Stomach (tissue), 9 donors: ENCODE measurements around the gene IQCE. TPM values are rescaled to one million over a fixed set of nuclear protein-coding genes. Genes with fewer than 3 reads are reported as not detected.

Experiments used
- DNase-seq, 2 donors: peaks; one replicate each; pipeline versions ENCODE4 v3.0.0 to v3.0.0-alpha.2; 2013 to 2019
- H3K27ac ChIP-seq, 5 donors: fragments of 200-600 bp in 4 of 5; sonication (generic) in 4 of 5; one replicate each; pipeline ENCODE4 v1.5.1; 2013 to 2019; ENCODE audit warnings: mild to moderate bottlenecking in 1 of 5, moderate library complexity in 1 of 5
- H3K27me3 ChIP-seq, 3 donors: fragments of 200-600 bp; sonication (generic); one replicate each; pipeline ENCODE4 v1.5.1; 2017 to 2019; ENCODE audit warnings: mixed run types in 1 of 3
- H3K36me3 ChIP-seq, 4 donors: fragments of 200-600 bp; sonication (generic); 1 replicate in 3 of 4; 2 replicates in 1 of 4; pipeline ENCODE4 v1.5.1; 2016 to 2019
- H3K4me1 ChIP-seq, 4 donors: fragments of 200-600 bp; sonication (generic); one replicate each; pipeline ENCODE4 v1.5.1; 2016 to 2019
- H3K4me3 ChIP-seq, 4 donors: fragments of 200-600 bp; sonication (generic) in 3 of 4; one replicate each; pipeline ENCODE4 v1.5.1; 2016 to 2019; ENCODE audit warnings: mild to moderate bottlenecking in 1 of 4
- H3K9me3 ChIP-seq, 4 donors: fragments of 200-600 bp; sonication (generic); one replicate each; pipeline ENCODE4 v1.5.1; 2016 to 2019
- CTCF ChIP-seq, 7 experiments: fragments of 450-650 bp in 4 of 7; fragments of 200-600 bp in 3 of 7; sonication (generic) in 3 of 7; IDR thresholded peaks; one replicate each; pipeline ENCODE4 v1.5.1; 2016 to 2019; ENCODE audit warnings: antibody characterized with exemption in 7 of 7, control low read depth in 2 of 7, mild to moderate bottlenecking in 1 of 7
- EP300 ChIP-seq: sonication (generic); formaldehyde crosslinking; IDR thresholded peaks from one replicate; pipeline ENCODE4 v1.6.1; 2017; ENCODE audit warnings: antibody characterized with exemption
- POLR2A ChIP-seq, 4 donors: fragments of 450-650 bp; IDR thresholded peaks; one replicate each; pipeline ENCODE4 v1.6.1; 2016; ENCODE audit warnings: antibody characterized with exemption in 4 of 4, control low read depth in 2 of 4, mild to moderate bottlenecking in 1 of 4, moderate library complexity in 1 of 4
- POLR2AphosphoS5 ChIP-seq, 3 donors: sonication (generic); formaldehyde crosslinking; IDR thresholded peaks; one replicate each; pipeline ENCODE4 v1.6.1; 2016; ENCODE audit warnings: antibody characterized with exemption in 3 of 3
- WGBS, 5 donors: extraction: QIAGEN DNeasy Blood & Tissue Kit in 3 of 5; methylation state at CpG; one replicate each; pipeline versions ENCODE4 v1.1.5 to v1.1.7; 2013 to 2018; 5-methylcytosine and 5-hydroxymethylcytosine counted together
- intact Hi-C: fragments of 100-400 bp; cut with DNase I; formaldehyde crosslinking; loops from one replicate; pipeline ENCODE4 v1.15.1; 2023; ENCODE audit warnings: low total_unique reads
- polyA plus RNA-seq, 3 donors: library from polyadenylated mRNA; stranded (reverse); fragments of 200-250 nt; gene quantifications; one replicate each; pipeline ENCODE4 v1.2.3, GENCODE V29; 2013
- total RNA-seq, 5 donors: library from RNA; depleted of rRNA; stranded (reverse); fragments of >200 nt; gene quantifications; one replicate each; pipeline versions ENCODE4 v1.1.0 to v1.2.3, GENCODE V29; 2014 to 2016
- donor health status: healthy with polysubstance abuse.
- donor health status: Bipolar disorder and iron deficiency.
- donor health status: healthy.

The IQCE gene
- total and polyA plus RNA-seq, 8 donors = 1.8 to 248 (median 10.9) TPM

GRCh38 chr7:2592375-2592865, 33.6 kb downstream of the IQCE start:
- no peaks in the 10 kb centered on the region for H3K4me1 ChIP-seq
- WGBS, 5 donors = 91 to 97% (median 95%) methylated on average over 11 to 23 of the region's 23 CpGs
- no peaks in the 10 kb centered on the region for H3K27me3 ChIP-seq
- H3K4me3 ChIP-seq = no peak overlapping the region
- TF ChIP-seq POLR2AphosphoS5 (IDR thresholded peaks at IDR 0.05) (no peak), POLR2A (IDR thresholded peaks at IDR 0.05) (no peak), EP300 (no peak), CTCF (IDR thresholded peaks at IDR 0.05) (no peak)
- no peaks in the 10 kb centered on the region for H3K9me3 ChIP-seq
- no peak for DNase-seq
- H3K27ac ChIP-seq = no peak overlapping the region
- peaks cover 33 to 100% (median 96%) of the 10 kb centered on the region in 4 donors for H3K36me3 ChIP-seq
- intact Hi-C loops = no loop called here

GRCh38 chr7:2593036-2593727, 34.4 kb downstream of the IQCE start:
- 95 to 96% (median 96%) methylated on average over 30 to 38 of the region's 38 CpGs for WGBS, 5 donors

GRCh38 chr7:2594599-2594998, 35.8 kb downstream of the IQCE start:
- intact Hi-C loops = no loop called here
- Histone ChIP-seq H3K4me1 (no peaks in the 10 kb centered on the region), H3K27ac (no peak overlapping the region), H3K36me3 (peaks cover 38 to 100% (median 98%) of the 10 kb centered on the region in 4 donors), H3K4me3 (no peak overlapping the region), H3K9me3 (no peaks in the 10 kb centered on the region), H3K27me3 (no peaks in the 10 kb centered on the region)
- WGBS, 5 donors = 87 to 94% (median 91%) methylated on average over 10 of the region's 10 CpGs
- TF ChIP-seq POLR2A (IDR thresholded peaks at IDR 0.05) (no peak), CTCF (IDR thresholded peaks at IDR 0.05) (no peak), POLR2AphosphoS5 (IDR thresholded peaks at IDR 0.05) (no peak), EP300 (no peak)
- no peak for DNase-seq

More at GRCh38 chr7:2593036-2593727, 34.4 kb downstream of the IQCE start:
- Histone ChIP-seq H3K4me1 (no peaks in the 10 kb centered on the region), H3K27ac (no peak overlapping the region), H3K9me3 (no peaks in the 10 kb centered on the region), H3K36me3 (peaks cover 33 to 100% (median 96%) of the 10 kb centered on the region in 4 donors), H3K4me3 (no peak overlapping the region), H3K27me3 (no peaks in the 10 kb centered on the region)
- intact Hi-C loops = no loop called here
- no peak for TF ChIP-seq POLR2A (IDR thresholded peaks at IDR 0.05)
- no peak for DNase-seq

- no peaks in the 10 kb centered on the region for H3K27me3 ChIP-seq
Measured at GRCh38 chr7:2595258-2595860, 36.6 kb downstream of the IQCE start.

More at GRCh38 chr7:2595258-2595860, 36.6 kb downstream of the IQCE start:
- Histone ChIP-seq H3K36me3 (peaks cover 31 to 100% (median 97%) of the 10 kb centered on the region in 4 donors), H3K4me1 (no peaks in the 10 kb centered on the region), H3K27ac (no peak overlapping the region), H3K4me3 (no peak overlapping the region), H3K9me3 (no peaks in the 10 kb centered on the region)
- DNase-seq = no peak
- WGBS, 5 donors = 89 to 93% (median 91%) methylated on average over 17 to 27 of the region's 27 CpGs
- TF ChIP-seq POLR2AphosphoS5 (IDR thresholded peaks at IDR 0.05) = no peak
- TF ChIP-seq EP300 = no peak
- no peak for TF ChIP-seq CTCF (IDR thresholded peaks at IDR 0.05)
- no peak for TF ChIP-seq POLR2A (IDR thresholded peaks at IDR 0.05)
- intact Hi-C loops = no loop called here
